Chondrocyte (in vitro differentiated cells): ENCODE results near the gene TBRG4. TPM values are rescaled to one million over a fixed set of nuclear protein-coding genes. Genes with fewer than 3 reads are reported as not detected.
A peak's percentile ranks its signal among the peaks of the same experiment; 100 is the strongest.

ENCODE experiments used
- DNase-seq: peaks from one replicate; pipeline ENCODE4 v3.0.0; 2021; ENCODE audit warnings: mixed read lengths, low spot score
- H3K27ac Mint-ChIP-seq: one replicate; pipeline ENCODE4 v1.8.0; 2021; ENCODE audit warnings: mild to moderate bottlenecking, moderate library complexity, mixed read lengths; ENCODE audit not compliant: unreplicated experiment
- H3K27me3 Mint-ChIP-seq: 2 replicates; pipeline ENCODE4 v1.8.0; 2021; ENCODE audit warnings: low read depth, mixed read lengths
- H3K36me3 Mint-ChIP-seq: 2 replicates; pipeline ENCODE4 v1.8.0; 2021; ENCODE audit warnings: low read depth, mixed read lengths
- H3K4me1 Mint-ChIP-seq: 2 replicates; pipeline ENCODE4 v1.8.0; 2021; ENCODE audit warnings: low read depth, mild to moderate bottlenecking, mixed read lengths
- H3K4me3 Mint-ChIP-seq: one replicate; pipeline ENCODE4 v1.8.0; 2021; ENCODE audit warnings: mild to moderate bottlenecking, moderate library complexity, mixed read lengths; ENCODE audit not compliant: unreplicated experiment
- H3K9me3 Mint-ChIP-seq: 2 replicates; pipeline ENCODE4 v1.8.0; 2021; ENCODE audit warnings: low read depth, mixed read lengths
- CTCF ChIP-seq: fragments of 200-600 bp; sonication (generic); IDR thresholded peaks from 2 replicates; pipeline ENCODE4 v1.5.0; 2021; ENCODE audit warnings: antibody characterized with exemption, mild to moderate bottlenecking, moderate library complexity
- total RNA-seq: library from RNA; stranded (reverse); gene quantifications from 3 replicates; pipeline ENCODE4 v1.2.1, GENCODE V29; 2021

Gene TBRG4
- total RNA-seq, 1 donor from 2014 or later: 39.5 TPM

- DNase-seq: no peak
- Mint-ChIP-seq H3K4me3 (no peak overlapping the region), H3K9me3 (peaks cover 6% of the 10 kb centered on the region), H3K4me1 (peaks cover 5% of the 10 kb centered on the region), H3K27ac (no peak overlapping the region), H3K36me3 (peaks cover 2% of the 10 kb centered on the region), H3K27me3 (no peaks in the 10 kb centered on the region)
- TF ChIP-seq CTCF: no peak
Observed at GRCh38 chr7:45092100-45092930, 19.2 kb downstream of the TBRG4 start.

GRCh38 chr7:45089341-45089891 lies 22.1 kb downstream of the TBRG4 start:
- Mint-ChIP-seq H3K4me1 (peaks cover 5% of the 10 kb centered on the region), H3K27me3 (no peaks in the 10 kb centered on the region), H3K4me3 (peak overlapping the region; percentile 80), H3K27ac (no peak overlapping the region), H3K36me3 (peaks cover 2% of the 10 kb centered on the region), H3K9me3 (peaks cover 3% of the 10 kb centered on the region)
- peak; percentile 84 for DNase-seq
- TF ChIP-seq CTCF: no peak

- peak; percentile 40 for DNase-seq
- Mint-ChIP-seq H3K4me3 (peak within 1 kb of the TSS; percentile 80), H3K9me3 (peaks cover 3% of the 10 kb centered on the region), H3K27me3 (no peaks in the 10 kb centered on the region), H3K36me3 (peaks cover 2% of the 10 kb centered on the region), H3K27ac (no peak within 1 kb of the TSS), H3K4me1 (peaks cover 5% of the 10 kb centered on the region)
- no peak for TF ChIP-seq CTCF
Observed at GRCh38 chr7:45088821-45089340, 22.6 kb downstream of the TBRG4 start, which contains the start of gene NACAD. TSS of gene NACAD (minus strand) at chr7:45088969. CDS start at chr7:45088894, 75 bp downstream.

GRCh38 chr7:45088146-45088701 lies 23.3 kb downstream of the TBRG4 start:
- Mint-ChIP-seq H3K4me3 (peak overlapping the region; percentile 72), H3K9me3 (no peaks in the 10 kb centered on the region), H3K36me3 (no peaks in the 10 kb centered on the region), H3K4me1 (peaks cover 5% of the 10 kb centered on the region), H3K27me3 (no peaks in the 10 kb centered on the region), H3K27ac (no peak overlapping the region)
- peak; percentile 78 for DNase-seq
- no peak for TF ChIP-seq CTCF
